GF-D8 (cell line): ENCODE data around the gene PIK3C2B.
A peak's percentile ranks its signal among the peaks of the same experiment; 100 is the strongest.

Experiments
- DNase-seq: peaks from one replicate; lab custom pipeline; 2025; lab: John Stamatoyannopoulos, UW

The PIK3C2B gene

GRCh38 chr1:204479387-204480136 lies 15.0 kb downstream of the PIK3C2B start:
- DNase-seq = no peak

- DNase-seq = no peak
Observed at GRCh38 chr1:204478921-204479320, 15.7 kb downstream of the PIK3C2B start.

- DNase-seq = no peak
Observed at GRCh38 chr1:204478172-204478899, 16.3 kb downstream of the PIK3C2B start.

- peak; percentile 24 for DNase-seq
Observed at GRCh38 chr1:204477036-204477740, 17.4 kb downstream of the PIK3C2B start.

DNA sequence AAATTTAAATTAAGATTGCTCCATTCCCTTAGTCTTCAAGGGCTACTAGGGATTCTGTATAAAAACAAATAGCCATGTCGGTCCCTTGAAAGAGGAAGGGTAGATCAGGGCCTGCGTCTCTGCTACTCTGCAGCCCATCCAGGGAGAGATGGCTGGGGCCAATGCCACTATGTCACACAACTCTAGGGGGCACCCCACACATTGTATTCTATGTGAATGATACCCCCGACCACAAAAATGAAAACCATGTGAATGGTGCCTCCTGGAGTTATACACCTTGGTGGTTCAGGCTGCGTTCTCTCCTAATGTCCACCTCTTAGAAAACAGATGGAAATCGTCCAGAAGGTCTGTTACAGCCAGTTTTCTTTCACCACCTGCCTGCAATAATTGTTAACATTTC lies 18.0 kb downstream of the PIK3C2B start:
- DNase-seq = no peak

GRCh38 chr1:204475656-204476432 lies 18.8 kb downstream of the PIK3C2B start:
- no peak for DNase-seq

GRCh38 chr1:204473400-204473965 lies 21.1 kb downstream of the PIK3C2B start:
- DNase-seq = no peak

DNA sequence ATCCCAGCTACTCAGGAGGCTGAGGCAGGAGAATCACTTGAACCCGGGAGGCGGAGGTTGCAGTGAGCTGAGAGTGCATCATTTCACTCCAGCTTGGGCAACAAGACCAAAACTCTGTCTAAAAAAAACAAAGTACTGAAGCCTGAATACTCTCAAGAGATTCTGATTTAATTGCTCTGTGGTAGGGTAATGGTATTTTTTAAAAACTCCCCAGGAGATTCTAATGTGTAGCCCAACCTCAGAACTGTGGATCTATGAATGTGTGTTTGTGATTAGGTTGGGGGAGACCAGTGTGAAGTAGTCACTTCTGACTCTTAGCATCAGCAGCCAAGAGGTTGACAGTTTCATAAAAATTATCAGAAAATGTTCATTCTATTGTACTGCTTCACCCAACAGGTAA lies 21.9 kb downstream of the PIK3C2B start:
- no peak for DNase-seq

GRCh38 chr1:204471687-204472086 lies 22.9 kb downstream of the PIK3C2B start:
- no peak for DNase-seq

DNA sequence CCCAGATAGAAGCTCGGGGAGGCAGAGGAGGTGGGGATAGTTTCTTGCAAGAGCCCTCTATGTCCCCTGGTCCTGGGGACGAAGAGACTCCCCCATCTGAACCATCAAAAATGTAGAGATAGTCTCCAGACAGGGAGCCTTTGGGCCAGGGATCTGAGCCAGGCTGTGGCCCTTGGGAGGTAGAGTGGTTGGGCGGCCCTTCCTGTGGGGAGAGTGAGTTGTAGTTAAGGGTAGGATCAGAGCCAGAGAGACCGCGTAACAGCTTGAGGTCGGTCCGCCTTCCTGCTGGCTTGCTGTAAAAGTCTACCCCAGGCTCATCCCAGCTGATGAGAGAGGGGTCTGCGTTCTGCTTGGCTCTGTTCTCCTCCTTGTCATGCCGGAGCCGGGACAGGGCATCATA lies 25.3 kb downstream of the PIK3C2B start:
- DNase-seq = no peak

- no peak for DNase-seq
Observed at GRCh38 chr1:204468766-204469302, 25.8 kb downstream of the PIK3C2B start.

GRCh38 chr1:204468206-204468605 lies 26.4 kb downstream of the PIK3C2B start:
- no peak for DNase-seq

GRCh38 chr1:204466416-204467405 lies 27.9 kb downstream of the PIK3C2B start:
- no peak for DNase-seq

- peak; percentile 35 for DNase-seq
Observed at GRCh38 chr1:204465546-204466415, 28.8 kb downstream of the PIK3C2B start.

- no peak for DNase-seq
Observed at GRCh38 chr1:204464701-204465100, 29.9 kb downstream of the PIK3C2B start.

DNA sequence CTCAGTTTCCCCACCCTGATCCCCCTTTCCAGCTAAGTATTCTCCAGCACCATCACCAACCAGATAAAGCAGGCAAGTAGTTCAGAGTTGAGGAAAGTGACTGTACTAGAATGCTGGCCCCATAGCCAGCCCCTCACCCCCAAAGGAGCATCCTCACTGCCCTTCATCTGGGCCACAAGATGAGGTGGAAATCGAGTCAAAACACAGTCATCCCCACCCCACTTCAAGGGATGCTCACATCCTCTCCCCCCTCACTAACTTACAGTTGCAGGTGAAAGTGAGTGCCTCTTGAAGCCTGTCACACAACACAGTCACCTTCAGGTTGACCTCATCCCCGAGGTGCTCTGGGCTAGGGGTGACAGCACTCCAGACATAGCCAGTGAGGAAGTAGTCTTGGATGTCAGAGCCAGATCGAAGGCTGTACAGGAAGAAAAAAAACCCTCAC lies 30.4 kb downstream of the PIK3C2B start:
- DNase-seq = no peak

DNA sequence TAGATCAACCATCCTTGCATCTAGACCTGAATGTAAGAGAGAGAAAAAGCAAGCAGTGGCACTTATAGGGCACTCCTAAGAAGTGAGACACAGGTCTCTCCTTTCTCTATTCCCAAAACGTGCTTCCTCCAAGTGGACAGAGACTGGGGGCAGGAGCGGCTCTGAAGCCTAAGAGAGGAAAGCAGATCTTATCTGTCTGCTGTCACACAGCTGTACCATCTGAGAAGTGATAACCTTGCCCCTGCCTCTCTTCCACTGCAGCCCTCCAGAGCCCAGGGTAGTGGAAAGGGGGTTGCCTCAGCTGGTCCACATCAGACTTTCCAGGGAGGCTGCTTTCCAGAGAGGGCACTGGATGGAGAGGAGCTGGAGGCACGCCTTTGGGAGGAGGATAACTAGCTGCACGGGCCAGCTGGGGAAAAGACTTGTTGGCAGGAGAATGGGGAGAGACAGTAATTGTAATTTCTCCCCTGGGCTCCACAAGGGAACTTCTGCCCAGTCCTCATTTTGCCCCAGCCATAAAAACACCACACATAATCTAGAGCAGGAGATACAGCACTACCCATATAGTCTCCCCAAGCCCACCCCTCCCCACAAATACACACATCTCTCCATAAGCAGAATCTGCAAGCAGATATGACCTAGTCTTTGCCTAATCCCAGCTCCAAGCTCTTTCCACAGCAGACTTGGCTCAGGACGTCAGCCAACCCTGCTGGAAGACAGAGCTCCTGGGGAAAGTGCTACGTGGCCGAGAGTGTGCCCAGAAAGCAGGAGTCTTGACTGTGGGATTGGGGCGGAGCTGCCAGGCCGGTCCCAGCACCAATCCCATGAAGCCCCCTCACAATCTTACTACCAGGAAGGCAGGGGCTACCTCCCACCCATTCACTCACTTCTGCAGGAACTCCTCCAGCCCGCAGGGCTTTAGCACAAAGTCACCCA lies 31.2 kb downstream of the PIK3C2B start:
- no peak for DNase-seq

GRCh38 chr1:204462229-204462561 lies 32.4 kb downstream of the PIK3C2B start:
- DNase-seq = no peak
